H1 (cell line): Measurements from ENCODE around the gene TMEM134. TPM values are rescaled to one million over a fixed set of nuclear protein-coding genes. Genes with fewer than 3 reads are reported as not detected.

ENCODE experiments used
- BRCA1 ChIP-seq: IDR thresholded peaks from 2 replicates; pipeline ENCODE4 v1.6.1; 2012; ENCODE audit warnings: low read depth, low read length, improper control_type of control experiment
- E2F6 ChIP-seq: IDR thresholded peaks from 2 replicates; pipeline ENCODE4 v1.6.1; 2012; ENCODE audit warnings: inconsistent platforms
- EP300 ChIP-seq, 2 experiments: IDR thresholded peaks; 1 replicate in 1 of 2; 2 replicates in 1 of 2; pipeline ENCODE4 v1.6.1; 2011 to 2012; ENCODE audit warnings: low read depth in 2 of 2, low read length in 2 of 2, mild to moderate bottlenecking in 2 of 2, borderline replicate concordance in 1 of 2, inconsistent platforms in 1 of 2, moderate library complexity in 1 of 2
- GABPA ChIP-seq: IDR thresholded peaks from 2 replicates; pipeline ENCODE4 v1.6.1; 2011; ENCODE audit warnings: mild to moderate bottlenecking, low read length, moderate library complexity, borderline replicate concordance; ENCODE audit not compliant: insufficient read depth
- HDAC2 ChIP-seq, 2 experiments: fragments of 300-600 bp in 1 of 2; sonication (generic) in 1 of 2; IDR thresholded peaks; 2 replicates each; pipeline ENCODE4 v1.6.1; 2011 to 2012; ENCODE audit warnings: low read depth in 2 of 2, low read length in 2 of 2, mild to moderate bottlenecking in 2 of 2, moderate library complexity in 2 of 2, borderline replicate concordance in 1 of 2, inconsistent platforms in 1 of 2
- KDM1A ChIP-seq: fragments of 200-600, 300-600 bp; sonication (generic); IDR thresholded peaks from 2 replicates; pipeline ENCODE4 v1.7.1; 2016; ENCODE audit warnings: mild to moderate bottlenecking, low read length, borderline replicate concordance
- PHF8 ChIP-seq: fragments of 200-600 bp; sonication (generic); conservative IDR thresholded peaks from 2 replicates; pipeline ENCODE4 v1.7.1; 2012; ENCODE audit warnings: low read depth, mild to moderate bottlenecking, inconsistent platforms, low read length, moderate library complexity
- SAP30 ChIP-seq: fragments of 300-600 bp; sonication (generic); IDR thresholded peaks from 2 replicates; pipeline ENCODE4 v1.7.1; 2012; ENCODE audit warnings: low read length, moderate library complexity, mild to moderate bottlenecking, inconsistent platforms; ENCODE audit not compliant: insufficient read depth, insufficient replicate concordance
- TBP ChIP-seq: IDR thresholded peaks from 2 replicates; pipeline ENCODE4 v1.6.1; 2011; ENCODE audit warnings: low read depth, low read length, improper control_type of control experiment
- TCF12 ChIP-seq: IDR thresholded peaks from 2 replicates; pipeline ENCODE4 v1.6.1; 2011; ENCODE audit warnings: low read depth, mild to moderate bottlenecking, low read length
- USF2 ChIP-seq: IDR thresholded peaks from 2 replicates; pipeline ENCODE4 v1.6.1; 2011; ENCODE audit warnings: low read length, improper control_type of control experiment
- polyA plus RNA-seq, 7 experiments: library from polyadenylated mRNA; depleted of rRNA in 3 of 7; stranded (reverse) in 5 of 7; unstranded in 2 of 7; fragments of >200 nt in 5 of 7; fragments of 200-250 nt in 2 of 7; gene quantifications; 1 replicate in 5 of 7; 2 replicates in 1 of 7; 4 replicates in 1 of 7; pipeline versions ENCODE4 v1.2.1 to v1.2.3, GENCODE V29; 2011 to 2013; ENCODE audit warnings: missing spikeins in 2 of 7, mixed read lengths in 2 of 7
- total RNA-seq: library from RNA; stranded (reverse); fragmentation: NEBNext Ultra II Directional; extraction: Animal tissue kit (Norgen Biotek cat#: 25700); gene quantifications from 2 replicates; pipeline ENCODE4 v1.2.1, GENCODE V29; 2021

TMEM134 gene
- total and polyA plus RNA-seq, 2 of the 8 experiments (the other 6 are each of a cell fraction or from before 2014, with no cell fraction given), result 32.4 to 229 TPM

GRCh38 chr11:67493548-67494370, 24.7 kb upstream of the TMEM134 start (continued):
- TF ChIP-seq HDAC2 (IDR thresholded peaks at IDR 0.05; ENCODE audit: borderline replicate concordance in 1 of 2, low read depth in 2 of 2, low read length in 2 of 2), result no peak
- TF ChIP-seq USF2, result no peak
- no peak for TF ChIP-seq SAP30
- TF ChIP-seq EP300 (IDR thresholded peaks at IDR 0.05; ENCODE audit: borderline replicate concordance in 1 of 2, low read depth in 2 of 2, low read length in 2 of 2), result no peak
- no peak for TF ChIP-seq TBP
- no peak for TF ChIP-seq KDM1A
- TF ChIP-seq TCF12, result no peak
- no peak for TF ChIP-seq BRCA1
- no peak for TF ChIP-seq E2F6
- no peak for TF ChIP-seq PHF8
- no peak for TF ChIP-seq GABPA
